Measurements from ENCODE around the gene PLEKHM1.

DNA sequence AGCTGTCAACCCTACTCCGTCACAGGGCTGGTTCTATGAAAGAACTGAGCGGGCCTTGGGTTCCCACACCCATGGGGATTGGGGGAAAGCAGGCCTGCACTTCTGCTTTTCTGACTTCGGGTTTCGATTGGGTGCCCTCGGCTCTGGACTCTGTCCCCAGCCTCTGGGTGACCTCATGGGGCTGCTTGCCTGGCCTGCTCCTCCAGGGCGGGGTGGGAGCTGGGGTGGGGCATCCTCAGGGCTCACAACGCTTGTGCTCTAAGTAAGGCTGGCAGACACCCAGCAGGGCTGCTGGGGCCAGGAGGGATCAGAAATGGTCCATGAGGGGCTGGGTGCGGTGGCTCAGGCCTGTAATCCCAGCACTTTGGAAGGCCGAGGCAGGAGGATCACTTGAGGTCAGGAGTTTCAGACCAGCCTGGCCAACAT, 77.0 kb downstream of the PLEKHM1 start:
- TF ChIP-seq, protein P1, sequence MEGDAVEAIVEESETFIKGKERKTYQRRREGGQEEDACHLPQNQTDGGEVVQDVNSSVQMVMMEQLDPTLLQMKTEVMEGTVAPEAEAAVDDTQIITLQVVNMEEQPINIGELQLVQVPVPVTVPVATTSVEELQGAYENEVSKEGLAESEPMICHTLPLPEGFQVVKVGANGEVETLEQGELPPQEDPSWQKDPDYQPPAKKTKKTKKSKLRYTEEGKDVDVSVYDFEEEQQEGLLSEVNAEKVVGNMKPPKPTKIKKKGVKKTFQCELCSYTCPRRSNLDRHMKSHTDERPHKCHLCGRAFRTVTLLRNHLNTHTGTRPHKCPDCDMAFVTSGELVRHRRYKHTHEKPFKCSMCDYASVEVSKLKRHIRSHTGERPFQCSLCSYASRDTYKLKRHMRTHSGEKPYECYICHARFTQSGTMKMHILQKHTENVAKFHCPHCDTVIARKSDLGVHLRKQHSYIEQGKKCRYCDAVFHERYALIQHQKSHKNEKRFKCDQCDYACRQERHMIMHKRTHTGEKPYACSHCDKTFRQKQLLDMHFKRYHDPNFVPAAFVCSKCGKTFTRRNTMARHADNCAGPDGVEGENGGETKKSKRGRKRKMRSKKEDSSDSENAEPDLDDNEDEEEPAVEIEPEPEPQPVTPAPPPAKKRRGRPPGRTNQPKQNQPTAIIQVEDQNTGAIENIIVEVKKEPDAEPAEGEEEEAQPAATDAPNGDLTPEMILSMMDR (IDR thresholded peaks at IDR 0.05): no peak
- peak; percentile 68 to 87 for TF ChIP-seq POLR2A (IDR thresholded peaks at IDR 0.05)

All from Peyer's patch (tissue), 4 donors.